Gastroesophageal sphincter (tissue), 4 donors: ENCODE measurements around the gene HDDC3. TPM values are rescaled to one million over a fixed set of nuclear protein-coding genes. Genes with fewer than 3 reads are reported as not detected.

Experiments used
- ATAC-seq: fragments of 150-250 bp; one replicate; pipeline ENCODE4 v1.9.1; 2016; ENCODE audit warnings: mild to moderate bottlenecking, moderate library complexity
- H3K27ac ChIP-seq, 4 donors: fragments of 200-600 bp; sonication (generic) in 3 of 4; 1 replicate in 3 of 4; 2 replicates in 1 of 4; pipeline ENCODE4 v1.5.1; 2016 to 2019
- H3K27me3 ChIP-seq: fragments of 200-600 bp; sonication (generic); one replicate; pipeline ENCODE4 v1.5.1; 2019
- H3K36me3 ChIP-seq, 2 donors: fragments of 200-600 bp; sonication (generic); one replicate each; pipeline ENCODE4 v1.5.1; 2019; ENCODE audit warnings: control low read depth in 1 of 2
- H3K4me1 ChIP-seq, 3 donors: fragments of 200-600 bp; sonication (generic); 1 replicate in 2 of 3; 2 replicates in 1 of 3; pipeline ENCODE4 v1.5.1; 2016 to 2019; ENCODE audit warnings: control low read depth in 2 of 3
- H3K4me3 ChIP-seq, 2 donors: fragments of 200-600 bp; sonication (generic); one replicate each; pipeline ENCODE4 v1.5.1; 2019; ENCODE audit warnings: mild to moderate bottlenecking in 1 of 2, moderate library complexity in 1 of 2
- H3K9me3 ChIP-seq, 3 donors: fragments of 200-600 bp; sonication (generic); one replicate each; pipeline ENCODE4 v1.5.1; 2017 to 2019; ENCODE audit warnings: control low read depth in 2 of 3
- CTCF ChIP-seq, 4 experiments: fragments of 200-600 bp in 2 of 4; fragments of 450-650 bp in 2 of 4; sonication (generic) in 1 of 4; IDR thresholded peaks; one replicate each; pipeline ENCODE4 v1.5.1; 2017 to 2019; ENCODE audit warnings: antibody characterized with exemption in 4 of 4, mild to moderate bottlenecking in 2 of 4, moderate library complexity in 2 of 4
- EP300 ChIP-seq: sonication (generic); formaldehyde crosslinking; IDR thresholded peaks from one replicate; pipeline ENCODE4 v1.6.1; 2017; ENCODE audit warnings: antibody characterized with exemption, mild to moderate bottlenecking
- POLR2A ChIP-seq, 2 donors: fragments of 450-650 bp; IDR thresholded peaks; one replicate each; pipeline ENCODE4 v1.6.1; 2017; ENCODE audit warnings: antibody characterized with exemption in 2 of 2, mild to moderate bottlenecking in 2 of 2, moderate library complexity in 1 of 2
- POLR2AphosphoS5 ChIP-seq: sonication (generic); formaldehyde crosslinking; IDR thresholded peaks from one replicate; pipeline ENCODE4 v1.6.1; 2017; ENCODE audit warnings: antibody characterized with exemption
- WGBS, 2 donors: methylation state at CpG; one replicate each; pipeline ENCODE4 v1.1.5; 2018; ENCODE audit warnings: low coverage in 1 of 2; 5-methylcytosine and 5-hydroxymethylcytosine counted together
- total RNA-seq, 4 donors: library from RNA; depleted of rRNA; stranded (reverse); fragments of >200 nt; gene quantifications; one replicate each; pipeline ENCODE4 v1.1.0, GENCODE V29; 2016

The HDDC3 gene
- total RNA-seq, 4 donors from 2014 or later: 5.9 to 17.1 (median 8.3) TPM

DNA sequence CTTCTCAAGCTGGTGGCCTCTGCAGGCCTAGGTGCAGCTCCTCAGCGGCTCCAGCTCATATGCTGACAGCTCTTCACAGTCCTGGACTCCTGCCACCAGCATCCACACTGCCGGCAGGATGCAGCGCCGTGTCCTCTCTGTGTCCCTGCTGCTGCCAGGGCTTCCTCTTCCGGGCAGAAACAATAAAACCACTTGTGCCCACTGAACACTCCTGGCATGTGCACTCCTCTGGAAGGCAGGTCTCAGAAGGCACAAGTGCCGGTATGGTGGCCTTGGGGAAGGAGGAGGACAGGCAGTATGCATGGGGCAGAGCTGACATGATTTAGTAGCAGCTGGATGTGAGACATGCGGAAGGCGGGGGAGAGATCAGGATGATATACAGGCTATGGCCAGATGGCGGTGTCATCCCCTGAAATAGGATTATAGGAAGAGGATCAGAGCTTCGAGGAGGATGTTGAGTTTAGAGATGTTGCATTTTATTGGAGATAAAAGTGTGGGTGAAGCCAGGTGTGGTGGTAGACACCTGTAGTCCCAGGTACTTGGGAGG lies 36.7 kb downstream of the HDDC3 start:
- Histone ChIP-seq H3K36me3 (peaks cover 0 to 60% of the 10 kb centered on the region in 2 donors), H3K27me3 (no peaks in the 10 kb centered on the region), H3K4me1 (no peaks in the 10 kb centered on the region), H3K9me3 (no peaks in the 10 kb centered on the region), H3K27ac (no peak overlapping the region), H3K4me3 (no peak overlapping the region)
- no peak for ATAC-seq
- WGBS, 2 donors: 68 to 69% methylated on average over 4 to 5 of the region's 10 CpGs
- no peak for TF ChIP-seq CTCF (IDR thresholded peaks at IDR 0.05)
- TF ChIP-seq EP300: no peak
- no peak for TF ChIP-seq POLR2A (IDR thresholded peaks at IDR 0.05)
- no peak for TF ChIP-seq POLR2AphosphoS5

- H3K27me3 ChIP-seq: no peaks in the 10 kb centered on the region
- no peak overlapping the region for H3K27ac ChIP-seq
- no peak for ATAC-seq
- H3K4me3 ChIP-seq: no peak overlapping the region
- TF ChIP-seq POLR2AphosphoS5 (no peak), EP300 (no peak), POLR2A (IDR thresholded peaks at IDR 0.05) (no peak), CTCF (IDR thresholded peaks at IDR 0.05) (no peak)
- 100% methylated on average over 3 of the region's 33 CpGs; no CpG with 5 or more reads in 1 of the 2 donors for WGBS, 2 donors
- no peaks in the 10 kb centered on the region for H3K9me3 ChIP-seq
- H3K36me3 ChIP-seq: peaks cover 0 to 80% of the 10 kb centered on the region in 2 donors
- H3K4me1 ChIP-seq: no peaks in the 10 kb centered on the region
Observed at GRCh38 chr15:90893175-90894090, 38.9 kb downstream of the HDDC3 start.

- Histone ChIP-seq H3K36me3 (peaks cover 0 to 88% of the 10 kb centered on the region in 2 donors), H3K4me1 (no peaks in the 10 kb centered on the region), H3K4me3 (no peak overlapping the region), H3K9me3 (no peaks in the 10 kb centered on the region), H3K27ac (no peak overlapping the region), H3K27me3 (no peaks in the 10 kb centered on the region)
- TF ChIP-seq POLR2AphosphoS5 (no peak), POLR2A (IDR thresholded peaks at IDR 0.05) (no peak), EP300 (no peak), CTCF (IDR thresholded peaks at IDR 0.05) (no peak)
- WGBS, 2 donors: 92% methylated on average over 14 of the region's 29 CpGs; no CpG with 5 or more reads in 1 of the 2 donors
- ATAC-seq: no peak
Observed at GRCh38 chr15:90892498-90893174, 39.7 kb downstream of the HDDC3 start.

GRCh38 chr15:90892023-90892422 lies 40.3 kb downstream of the HDDC3 start:
- Histone ChIP-seq H3K27ac (no peak overlapping the region), H3K27me3 (no peaks in the 10 kb centered on the region), H3K4me3 (no peak overlapping the region), H3K4me1 (peaks cover 0 to 4% (median 0%) of the 10 kb centered on the region in 3 donors), H3K9me3 (no peaks in the 10 kb centered on the region), H3K36me3 (peaks cover 0 to 94% of the 10 kb centered on the region in 2 donors)
- no peak for ATAC-seq
- no peak for TF ChIP-seq POLR2AphosphoS5
- TF ChIP-seq EP300: no peak
- no peak for TF ChIP-seq POLR2A (IDR thresholded peaks at IDR 0.05)
- TF ChIP-seq CTCF (IDR thresholded peaks at IDR 0.05): no peak
- 87 to 94% methylated on average over 3 to 8 of the region's 11 CpGs for WGBS, 2 donors
